GM12878 (cell line): ENCODE results near the gene ETV1. TPM values are rescaled to one million over a fixed set of nuclear protein-coding genes. Genes with fewer than 3 reads are reported as not detected.

Experiments
- ATAC-seq: fragments of 200-7000 bp; cut with Tn5 transposase; 3 replicates; pipeline ENCODE4 v1.9.1; 2020; ENCODE audit warnings: mild to moderate bottlenecking, moderate library complexity
- BruUV-seq: library from RNA; stranded (reverse); fragments of 400-500 nt; replicated peaks from 2 replicates; lab custom pipeline; 2021; lab: Mats Ljungman, UMichigan
- CTCF ChIA-PET: fragments of 300-600 bp; sonication (Branson Sonifier 250); formaldehyde crosslinking; extraction: SDS; loops from one replicate; lab custom pipeline; 2021; ENCODE audit warnings: inconsistent platforms; lab: Yijun Ruan, JAX
- POLR2A ChIA-PET: fragments of 350-600 bp; formaldehyde crosslinking; extraction: SDS; loops from one replicate; lab custom pipeline; 2021; ENCODE audit warnings: inconsistent platforms; lab: Charles Lee
- RAD21 ChIA-PET: fragments of 300-600 bp; sonication (Branson Sonifier 250); formaldehyde crosslinking; loops from one replicate; lab custom pipeline; 2023; ENCODE audit warnings: antibody characterized with exemption; ENCODE audit not compliant: unreplicated experiment; lab: Charles Lee
- SMC1A ChIA-PET: fragments of 300-600 bp; sonication (Branson Sonifier 250); formaldehyde crosslinking; loops from one replicate; lab custom pipeline; 2023; ENCODE audit not compliant: unreplicated experiment, uncharacterized antibody; lab: Charles Lee
- DNase-seq: peaks from one replicate; pipeline ENCODE4 v3.0.0-alpha.2; 2011; ENCODE audit warnings: low read depth, low spot score
- FAIRE-seq: peaks from 3 replicates; lab custom pipeline; 2011; peaks lifted over from hg19 to GRCh38; lab: Jason Lieb, UNC
- H2AFZ ChIP-seq: 2 replicates; pipeline ENCODE4 v1.6.0; 2011; ENCODE audit warnings: low read depth, low read length, control low read depth; ENCODE audit not compliant: control insufficient read depth
- H3K27ac ChIP-seq: 2 replicates; pipeline ENCODE4 v1.5.1; 2011; ENCODE audit warnings: control low read depth; ENCODE audit not compliant: control insufficient read depth, insufficient read depth
- H3K27me3 ChIP-seq, 2 experiments: replicated peaks in 1 of 2; 2 replicates each; pipeline versions ENCODE4 v1.6.0 to v1.6.1; 2011; ENCODE audit warnings: low read length in 1 of 2; ENCODE audit not compliant: control insufficient read depth in 2 of 2, insufficient read depth in 2 of 2
- H3K36me3 ChIP-seq, 2 experiments: 2 replicates each; pipeline ENCODE4 v1.5.1; 2011; ENCODE audit warnings: low read length in 1 of 2; ENCODE audit not compliant: control insufficient read depth in 2 of 2, insufficient read depth in 2 of 2
- H3K4me1 ChIP-seq: 2 replicates; pipeline ENCODE4 v1.6.1; 2011; ENCODE audit warnings: mild to moderate bottlenecking, low read length, moderate library complexity, mixed read lengths; ENCODE audit not compliant: control insufficient read depth, insufficient read depth
- H3K4me2 ChIP-seq: 2 replicates; pipeline ENCODE4 v1.6.0; 2011; ENCODE audit warnings: control low read depth; ENCODE audit not compliant: control insufficient read depth, insufficient read depth
- H3K4me3 ChIP-seq: fragments of 200-600 bp; sonication (generic); 2 replicates; pipeline ENCODE4 v1.5.1; 2016
- H3K79me2 ChIP-seq: 2 replicates; pipeline ENCODE4 v1.6.0; 2011; ENCODE audit warnings: low read length; ENCODE audit not compliant: control insufficient read depth, insufficient read depth
- H3K9ac ChIP-seq: 2 replicates; pipeline ENCODE4 v1.8.0; 2011; ENCODE audit warnings: low read length, control low read depth, mixed read lengths; ENCODE audit not compliant: control insufficient read depth, insufficient read depth
- H3K9me3 ChIP-seq: replicated peaks from 3 replicates; pipeline ENCODE4 v1.5.1; 2011; ENCODE audit warnings: mild to moderate bottlenecking, low read length; ENCODE audit not compliant: control insufficient read depth, insufficient read depth
- H4K20me1 ChIP-seq: 2 replicates; pipeline ENCODE4 v1.6.0; 2011; ENCODE audit not compliant: control insufficient read depth, insufficient read depth
- BACH1 ChIP-seq: fragments of 450-650 bp; IDR thresholded peaks from 2 replicates; pipeline ENCODE4 v1.6.1; 2017; ENCODE audit warnings: mild to moderate bottlenecking, borderline replicate concordance
- CREM ChIP-seq: IDR thresholded peaks from 2 replicates; pipeline ENCODE4 v1.6.1; 2014; ENCODE audit warnings: antibody characterized with exemption, low read depth
- JUNB ChIP-seq: IDR thresholded peaks from 2 replicates; pipeline ENCODE4 v1.6.1; 2016; ENCODE audit warnings: antibody characterized with exemption, mild to moderate bottlenecking
- SIX5 ChIP-seq: IDR thresholded peaks from 2 replicates; pipeline ENCODE4 v1.6.1; 2011; ENCODE audit warnings: mild to moderate bottlenecking, low read depth, low read length, moderate library complexity; ENCODE audit not compliant: severe bottlenecking
- WGBS: methylation state at CpG from one replicate; pipeline ENCODE4 v1.1.6; 2016; ENCODE audit warnings: low lambda C conversion rate; ENCODE audit not compliant: insufficient replicate concordance, insufficient coverage; ENCODE audit errors: missing lambda C conversion rate; 5-methylcytosine and 5-hydroxymethylcytosine counted together
- in situ Hi-C: fragments of 300-500 bp; cut with MboI; formaldehyde crosslinking; loops from 9 replicates; pipeline ENCODE4 v1.14.3; 2018; ENCODE audit warnings: mixed read lengths
- intact Hi-C: fragments of 100-400 bp; cut with micrococcal nuclease; formaldehyde crosslinking; loops from one replicate; pipeline ENCODE4 v1.14.2; 2022; ENCODE audit not compliant: unreplicated experiment
- polyA plus RNA-seq, 11 experiments: library from polyadenylated mRNA; depleted of rRNA in 4 of 11; unstranded in 6 of 11; stranded (reverse) in 5 of 11; fragments of >200 nt; fragmentation: Nextera tagmentation in 4 of 11; fragmentation: Illumina TruSeq in 1 of 11; extraction: Ambion mirVana in 4 of 11; extraction: Trizol in 1 of 11; gene quantifications; 1 replicate in 1 of 11; 2 replicates in 10 of 11; pipeline versions ENCODE4 v1.2.1 to v1.2.3, GENCODE V29; 2011 to 2016; ENCODE audit warnings: inconsistent platforms in 2 of 11, missing spikeins in 2 of 11, low read depth in 1 of 11
- total RNA-seq, 4 experiments: library from RNA; depleted of rRNA in 3 of 4; stranded (reverse); fragments of >200 nt in 3 of 4; fragmentation: Illumina TruSeq in 1 of 4; extraction: Trizol in 1 of 4; gene quantifications; 2 replicates each; pipeline versions ENCODE4 v1.2.1 to v1.2.3, GENCODE V29; 2013 to 2021
- TF ChIP-seq, protein P1 (sequence below): fragments of 450-650 bp; IDR thresholded peaks from 2 replicates; pipeline ENCODE4 v1.6.1; 2014; ENCODE audit warnings: mild to moderate bottlenecking
- TF ChIP-seq, protein P2 (sequence below): fragments of 150-350 bp; IDR thresholded peaks from 2 replicates; pipeline ENCODE4 v1.6.1; 2014; ENCODE audit warnings: mild to moderate bottlenecking, low read depth, low read length
- TF ChIP-seq, protein P3 (sequence below): fragments of 450-650 bp; IDR thresholded peaks from 2 replicates; pipeline ENCODE4 v1.6.1; 2016; ENCODE audit warnings: mild to moderate bottlenecking, moderate library complexity, borderline replicate concordance
- TF ChIP-seq, protein P4 (sequence below): fragments of 450-650 bp; IDR thresholded peaks from 2 replicates; pipeline ENCODE4 v1.6.1; 2017; ENCODE audit warnings: low read depth, mild to moderate bottlenecking, moderate library complexity

Gene ETV1
- total and polyA plus RNA-seq, 10 of the 15 experiments (the other 5 are each of a cell fraction or from before 2014, with no cell fraction given) = 0.03 to 9.3 (median 0.16) TPM; not detected in 4

DNA sequence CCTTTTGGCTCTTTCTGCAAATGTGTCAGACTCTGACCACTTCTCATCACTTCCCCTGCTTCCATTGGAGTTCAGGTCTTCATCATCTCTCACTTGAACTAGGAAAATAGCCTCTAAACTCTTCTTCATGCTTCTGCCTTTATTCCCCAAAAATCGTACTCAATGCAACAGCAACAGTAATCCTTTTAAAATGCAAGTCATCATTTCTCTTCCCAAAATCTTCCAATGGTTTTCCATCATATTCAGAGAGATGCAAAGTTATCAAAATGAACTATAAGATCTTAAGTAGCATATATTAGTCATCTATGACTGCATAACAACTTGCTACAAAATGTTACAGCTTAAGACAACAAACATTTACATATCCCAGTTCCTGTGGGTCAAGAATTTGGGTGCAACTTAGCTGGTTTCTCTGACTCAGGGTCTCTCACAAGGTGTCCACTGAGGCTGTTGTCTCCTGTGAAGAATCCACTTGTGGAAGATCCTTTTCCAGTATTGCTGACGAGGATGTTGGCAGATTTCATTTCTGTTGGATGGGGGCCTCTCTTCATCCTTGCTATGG, 31.0 kb upstream of the ETV1 start:
- Histone ChIP-seq H3K36me3 (no peaks in the 10 kb centered on the region), H3K9ac (no peak overlapping the region), H2AFZ (no peak overlapping the region), H3K27ac (no peak overlapping the region), H4K20me1 (no peaks in the 10 kb centered on the region), H3K9me3 (no peaks in the 10 kb centered on the region), H3K79me2 (no peaks in the 10 kb centered on the region), H3K4me3 (no peak overlapping the region), H3K4me1 (no peaks in the 10 kb centered on the region), H3K4me2 (no peak overlapping the region), H3K27me3 (no peaks in the 10 kb centered on the region)
- ChIA-PET CTCF (no interaction called here), RAD21 (no interaction called here), SMC1A (interaction anchor here (0.6 kb wide), 1 partner anchor 22 kb away, joined by 3 read pairs; no protein-coding TSS in a partner anchor), POLR2A (no interaction called here)
- TF ChIP-seq, protein P1, sequence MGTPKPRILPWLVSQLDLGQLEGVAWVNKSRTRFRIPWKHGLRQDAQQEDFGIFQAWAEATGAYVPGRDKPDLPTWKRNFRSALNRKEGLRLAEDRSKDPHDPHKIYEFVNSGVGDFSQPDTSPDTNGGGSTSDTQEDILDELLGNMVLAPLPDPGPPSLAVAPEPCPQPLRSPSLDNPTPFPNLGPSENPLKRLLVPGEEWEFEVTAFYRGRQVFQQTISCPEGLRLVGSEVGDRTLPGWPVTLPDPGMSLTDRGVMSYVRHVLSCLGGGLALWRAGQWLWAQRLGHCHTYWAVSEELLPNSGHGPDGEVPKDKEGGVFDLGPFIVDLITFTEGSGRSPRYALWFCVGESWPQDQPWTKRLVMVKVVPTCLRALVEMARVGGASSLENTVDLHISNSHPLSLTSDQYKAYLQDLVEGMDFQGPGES = no peak
- TF ChIP-seq BACH1 = no peak
- in situ Hi-C loops (no loop called here), intact Hi-C loops (no loop called here)
- WGBS = 6% methylated on average over 2 of the region's 2 CpGs
- ATAC-seq (no peak), DNase-seq (no peak), FAIRE-seq (no peak)
- BruUV-seq = no TSS peak

DNA sequence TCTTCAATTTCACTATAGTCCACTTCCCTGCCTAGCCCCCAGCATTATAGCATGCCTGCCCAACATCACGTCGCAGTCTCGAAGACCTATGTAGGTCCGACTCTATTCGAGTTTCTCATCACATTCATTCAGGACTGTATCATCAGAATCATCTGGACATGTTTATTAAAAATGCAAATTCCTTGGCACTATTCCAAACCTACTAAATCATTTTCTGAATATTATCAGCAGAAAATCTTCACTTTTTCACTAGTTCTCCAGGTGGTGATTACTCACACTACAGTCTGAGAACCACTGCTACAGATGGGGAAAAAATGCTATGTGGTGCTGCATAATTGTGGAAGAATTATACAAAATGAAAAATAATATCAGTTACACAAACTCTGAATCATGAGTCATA, 29.3 kb upstream of the ETV1 start:
- H3K27me3 ChIP-seq = no peaks in the 10 kb centered on the region
- no peaks in the 10 kb centered on the region for H3K79me2 ChIP-seq
- FAIRE-seq (no peak), ATAC-seq (no peak), DNase-seq (no peak)
- H3K4me1 ChIP-seq = no peaks in the 10 kb centered on the region
- no peak overlapping the region for H3K4me3 ChIP-seq
- ChIA-PET SMC1A (no interaction called here), RAD21 (no interaction called here), CTCF (no interaction called here), POLR2A (no interaction called here)
- in situ Hi-C loops (no loop called here), intact Hi-C loops (no loop called here)
- 33% methylated on average over 5 of the region's 5 CpGs for WGBS
- no peak overlapping the region for H3K9ac ChIP-seq
- H3K27ac ChIP-seq = no peak overlapping the region
- no peak overlapping the region for H3K4me2 ChIP-seq
- H3K36me3 ChIP-seq = no peaks in the 10 kb centered on the region
- H3K9me3 ChIP-seq = no peaks in the 10 kb centered on the region
- no TSS peak for BruUV-seq
- H2AFZ ChIP-seq = no peak overlapping the region
- no peaks in the 10 kb centered on the region for H4K20me1 ChIP-seq
- TF ChIP-seq, protein P2, sequence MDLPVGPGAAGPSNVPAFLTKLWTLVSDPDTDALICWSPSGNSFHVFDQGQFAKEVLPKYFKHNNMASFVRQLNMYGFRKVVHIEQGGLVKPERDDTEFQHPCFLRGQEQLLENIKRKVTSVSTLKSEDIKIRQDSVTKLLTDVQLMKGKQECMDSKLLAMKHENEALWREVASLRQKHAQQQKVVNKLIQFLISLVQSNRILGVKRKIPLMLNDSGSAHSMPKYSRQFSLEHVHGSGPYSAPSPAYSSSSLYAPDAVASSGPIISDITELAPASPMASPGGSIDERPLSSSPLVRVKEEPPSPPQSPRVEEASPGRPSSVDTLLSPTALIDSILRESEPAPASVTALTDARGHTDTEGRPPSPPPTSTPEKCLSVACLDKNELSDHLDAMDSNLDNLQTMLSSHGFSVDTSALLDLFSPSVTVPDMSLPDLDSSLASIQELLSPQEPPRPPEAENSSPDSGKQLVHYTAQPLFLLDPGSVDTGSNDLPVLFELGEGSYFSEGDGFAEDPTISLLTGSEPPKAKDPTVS = no peak
- TF ChIP-seq, protein P3, sequence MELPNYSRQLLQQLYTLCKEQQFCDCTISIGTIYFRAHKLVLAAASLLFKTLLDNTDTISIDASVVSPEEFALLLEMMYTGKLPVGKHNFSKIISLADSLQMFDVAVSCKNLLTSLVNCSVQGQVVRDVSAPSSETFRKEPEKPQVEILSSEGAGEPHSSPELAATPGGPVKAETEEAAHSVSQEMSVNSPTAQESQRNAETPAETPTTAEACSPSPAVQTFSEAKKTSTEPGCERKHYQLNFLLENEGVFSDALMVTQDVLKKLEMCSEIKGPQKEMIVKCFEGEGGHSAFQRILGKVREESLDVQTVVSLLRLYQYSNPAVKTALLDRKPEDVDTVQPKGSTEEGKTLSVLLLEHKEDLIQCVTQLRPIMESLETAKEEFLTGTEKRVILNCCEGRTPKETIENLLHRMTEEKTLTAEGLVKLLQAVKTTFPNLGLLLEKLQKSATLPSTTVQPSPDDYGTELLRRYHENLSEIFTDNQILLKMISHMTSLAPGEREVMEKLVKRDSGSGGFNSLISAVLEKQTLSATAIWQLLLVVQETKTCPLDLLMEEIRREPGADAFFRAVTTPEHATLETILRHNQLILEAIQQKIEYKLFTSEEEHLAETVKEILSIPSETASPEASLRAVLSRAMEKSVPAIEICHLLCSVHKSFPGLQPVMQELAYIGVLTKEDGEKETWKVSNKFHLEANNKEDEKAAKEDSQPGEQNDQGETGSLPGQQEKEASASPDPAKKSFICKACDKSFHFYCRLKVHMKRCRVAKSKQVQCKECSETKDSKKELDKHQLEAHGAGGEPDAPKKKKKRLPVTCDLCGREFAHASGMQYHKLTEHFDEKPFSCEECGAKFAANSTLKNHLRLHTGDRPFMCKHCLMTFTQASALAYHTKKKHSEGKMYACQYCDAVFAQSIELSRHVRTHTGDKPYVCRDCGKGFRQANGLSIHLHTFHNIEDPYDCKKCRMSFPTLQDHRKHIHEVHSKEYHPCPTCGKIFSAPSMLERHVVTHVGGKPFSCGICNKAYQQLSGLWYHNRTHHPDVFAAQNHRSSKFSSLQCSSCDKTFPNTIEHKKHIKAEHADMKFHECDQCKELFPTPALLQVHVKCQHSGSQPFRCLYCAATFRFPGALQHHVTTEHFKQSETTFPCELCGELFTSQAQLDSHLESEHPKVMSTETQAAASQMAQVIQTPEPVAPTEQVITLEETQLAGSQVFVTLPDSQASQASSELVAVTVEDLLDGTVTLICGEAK = no peak
- TF ChIP-seq JUNB (no peak), SIX5 (no peak), CREM (no peak)
- TF ChIP-seq, protein P4, sequence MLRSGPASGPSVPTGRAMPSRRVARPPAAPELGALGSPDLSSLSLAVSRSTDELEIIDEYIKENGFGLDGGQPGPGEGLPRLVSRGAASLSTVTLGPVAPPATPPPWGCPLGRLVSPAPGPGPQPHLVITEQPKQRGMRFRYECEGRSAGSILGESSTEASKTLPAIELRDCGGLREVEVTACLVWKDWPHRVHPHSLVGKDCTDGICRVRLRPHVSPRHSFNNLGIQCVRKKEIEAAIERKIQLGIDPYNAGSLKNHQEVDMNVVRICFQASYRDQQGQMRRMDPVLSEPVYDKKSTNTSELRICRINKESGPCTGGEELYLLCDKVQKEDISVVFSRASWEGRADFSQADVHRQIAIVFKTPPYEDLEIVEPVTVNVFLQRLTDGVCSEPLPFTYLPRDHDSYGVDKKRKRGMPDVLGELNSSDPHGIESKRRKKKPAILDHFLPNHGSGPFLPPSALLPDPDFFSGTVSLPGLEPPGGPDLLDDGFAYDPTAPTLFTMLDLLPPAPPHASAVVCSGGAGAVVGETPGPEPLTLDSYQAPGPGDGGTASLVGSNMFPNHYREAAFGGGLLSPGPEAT = no peak
